Cortex of kidney (tissue), 1 donor: ENCODE measurements around the gene FN3KRP.
"Not testable (repeated sequence)": the region's sequence is repeated elsewhere in the genome, so short reads cannot be mapped to it uniquely, and the experiment has no call there.

Source experiments
- DNase-seq: peaks from one replicate; lab custom pipeline; 2025; lab: John Stamatoyannopoulos, UW

Gene FN3KRP

DNA sequence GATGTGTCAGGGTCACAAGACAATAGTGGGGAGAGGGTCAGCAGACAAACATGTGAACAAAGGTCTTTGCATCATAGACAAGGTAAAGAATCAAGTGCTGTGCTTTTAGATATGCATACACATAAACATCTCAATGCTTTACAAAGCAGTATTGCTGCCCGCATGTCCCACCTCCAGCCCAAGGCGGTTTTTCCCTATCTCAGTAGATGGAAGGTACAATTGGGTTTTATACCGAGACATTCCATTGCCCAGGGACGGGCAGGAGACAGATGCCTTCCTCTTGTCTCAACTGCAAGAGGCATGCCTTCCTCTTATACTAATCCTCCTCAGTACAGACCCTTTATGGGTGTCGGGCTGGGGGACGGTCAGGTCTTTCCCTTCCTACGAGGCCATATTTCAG, 28.2 kb downstream of the FN3KRP start:
- DNase-seq: not testable (repeated sequence)

DNA sequence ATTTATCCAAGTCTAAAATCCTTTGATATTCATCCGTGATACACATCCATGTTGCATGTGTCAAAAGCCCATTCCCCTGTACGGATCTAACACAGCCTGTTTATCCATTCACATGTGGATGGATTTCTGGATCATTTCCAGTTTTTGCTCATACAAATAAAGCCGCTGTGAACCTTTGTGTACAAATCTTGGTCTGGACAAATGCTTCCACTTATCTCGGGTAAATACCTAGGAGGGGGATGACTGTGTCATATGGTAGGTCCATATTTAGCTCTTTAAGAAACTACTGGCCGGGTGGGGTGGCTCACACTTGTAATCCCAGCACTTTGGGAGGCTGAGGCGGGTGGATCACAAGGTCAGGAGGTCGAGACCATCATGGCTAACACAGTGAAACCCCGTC, 29.0 kb downstream of the FN3KRP start:
- DNase-seq: no peak

DNA sequence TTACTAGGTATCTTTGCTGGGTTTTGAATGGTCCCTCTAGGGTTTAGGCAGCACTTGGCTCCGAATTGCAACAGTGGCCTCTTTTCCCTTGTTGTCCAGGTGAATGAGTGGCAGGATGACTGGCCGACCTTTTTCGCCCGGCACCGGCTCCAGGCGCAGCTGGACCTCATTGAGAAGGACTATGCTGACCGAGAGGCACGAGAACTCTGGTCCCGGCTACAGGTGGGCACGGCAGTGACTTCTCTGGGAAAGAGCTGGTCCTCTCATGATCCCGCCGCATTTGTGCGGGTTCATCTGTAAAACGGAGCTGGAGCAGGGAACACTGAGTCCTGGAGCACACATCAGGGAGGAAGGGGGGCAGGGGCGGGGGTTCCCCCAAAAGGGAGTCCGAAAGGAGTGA, 32.2 kb downstream of the FN3KRP start:
- no peak for DNase-seq

DNA sequence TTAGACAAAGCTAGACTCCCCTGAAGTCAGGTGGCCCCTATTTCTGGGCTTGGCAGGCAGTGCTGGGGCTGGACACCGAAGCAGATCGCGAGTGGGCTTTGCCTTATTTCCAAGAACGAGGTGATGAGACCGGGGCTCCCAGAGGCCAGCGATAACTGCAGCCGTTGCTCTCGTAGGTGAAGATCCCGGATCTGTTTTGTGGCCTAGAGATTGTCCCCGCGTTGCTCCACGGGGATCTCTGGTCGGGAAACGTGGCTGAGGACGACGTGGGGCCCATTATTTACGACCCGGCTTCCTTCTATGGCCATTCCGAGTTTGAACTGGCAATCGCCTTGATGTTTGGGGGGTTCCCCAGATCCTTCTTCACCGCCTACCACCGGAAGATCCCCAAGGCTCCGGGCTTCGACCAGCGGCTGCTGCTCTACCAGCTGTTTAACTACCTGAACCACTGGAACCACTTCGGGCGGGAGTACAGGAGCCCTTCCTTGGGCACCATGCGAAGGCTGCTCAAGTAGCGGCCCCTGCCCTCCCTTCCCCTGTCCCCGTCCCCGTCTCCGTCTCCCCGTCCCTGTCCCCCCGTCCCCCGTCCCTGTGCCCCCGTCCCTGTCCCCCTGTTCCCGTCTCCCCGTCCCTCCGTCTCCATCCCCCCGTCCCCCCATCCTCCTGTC, 33.9 kb downstream of the FN3KRP start:
- DNase-seq: no peak

DNA sequence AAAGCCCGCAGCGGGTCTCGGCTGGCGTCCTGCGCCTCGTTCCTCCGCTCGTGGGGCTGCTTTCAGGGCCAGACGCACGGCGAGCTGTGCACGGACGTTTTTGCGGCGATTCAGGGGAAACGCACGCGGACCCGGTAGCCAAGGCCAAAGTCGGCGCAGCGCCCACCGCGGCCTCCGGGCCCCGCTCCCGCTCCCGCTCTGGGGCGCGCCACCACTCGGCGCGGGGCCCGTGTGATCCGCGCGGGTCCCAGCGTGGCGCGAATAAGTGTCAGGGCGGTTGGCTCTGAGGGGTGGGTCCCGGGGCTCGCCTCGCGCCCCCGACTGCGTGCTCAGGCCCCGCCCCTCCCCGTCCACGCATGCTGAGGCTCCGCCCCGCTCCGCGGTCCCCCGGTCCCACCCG, 34.7 kb downstream of the FN3KRP start:
- no peak for DNase-seq

DNA sequence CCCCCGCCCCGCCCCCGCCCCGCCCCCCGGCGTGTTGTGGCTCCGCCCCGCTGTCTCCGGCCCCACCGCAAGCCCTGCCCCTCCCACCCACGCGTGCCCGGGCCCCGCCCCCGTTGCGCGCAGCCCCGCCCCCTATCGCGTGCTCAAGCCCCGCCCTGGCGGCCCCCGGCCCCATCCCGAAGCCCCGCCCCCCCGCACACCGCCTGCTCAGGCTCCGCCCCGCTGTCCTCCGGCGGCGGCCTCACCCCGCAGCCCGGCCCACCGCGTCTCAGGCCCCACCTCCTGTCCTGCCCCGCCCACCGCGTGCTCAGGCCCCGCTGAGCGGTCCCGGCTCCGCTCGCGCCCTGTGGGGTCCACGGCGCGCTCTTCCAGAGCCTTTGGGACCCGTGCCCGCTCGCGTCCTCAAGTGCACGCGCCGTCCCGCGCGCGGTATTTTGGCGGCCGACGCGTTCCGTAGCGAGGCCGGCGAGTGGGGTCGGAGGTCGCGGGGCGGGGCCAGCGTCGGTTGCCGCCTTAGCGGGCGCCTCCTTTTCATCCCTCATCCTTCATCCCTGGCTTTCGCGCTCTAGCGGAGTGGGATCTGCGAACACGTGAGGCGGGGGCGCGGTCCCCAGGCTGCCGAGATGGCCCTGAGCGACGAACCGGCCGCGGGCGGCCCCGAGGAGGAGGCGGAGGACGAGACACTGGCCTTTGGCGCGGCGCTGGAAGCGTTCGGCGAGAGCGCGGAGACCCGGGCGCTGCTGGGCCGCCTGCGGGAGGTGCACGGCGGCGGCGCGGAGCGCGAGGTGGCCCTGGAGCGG, 35.3 kb downstream of the FN3KRP start, which contains the start of gene TBCD:
TBCD (plus strand) TSS at position 495 of the 800 bp plus-strand sequence; CDS start at position 624, 129 bp downstream.
- DNase-seq: no peak

DNA sequence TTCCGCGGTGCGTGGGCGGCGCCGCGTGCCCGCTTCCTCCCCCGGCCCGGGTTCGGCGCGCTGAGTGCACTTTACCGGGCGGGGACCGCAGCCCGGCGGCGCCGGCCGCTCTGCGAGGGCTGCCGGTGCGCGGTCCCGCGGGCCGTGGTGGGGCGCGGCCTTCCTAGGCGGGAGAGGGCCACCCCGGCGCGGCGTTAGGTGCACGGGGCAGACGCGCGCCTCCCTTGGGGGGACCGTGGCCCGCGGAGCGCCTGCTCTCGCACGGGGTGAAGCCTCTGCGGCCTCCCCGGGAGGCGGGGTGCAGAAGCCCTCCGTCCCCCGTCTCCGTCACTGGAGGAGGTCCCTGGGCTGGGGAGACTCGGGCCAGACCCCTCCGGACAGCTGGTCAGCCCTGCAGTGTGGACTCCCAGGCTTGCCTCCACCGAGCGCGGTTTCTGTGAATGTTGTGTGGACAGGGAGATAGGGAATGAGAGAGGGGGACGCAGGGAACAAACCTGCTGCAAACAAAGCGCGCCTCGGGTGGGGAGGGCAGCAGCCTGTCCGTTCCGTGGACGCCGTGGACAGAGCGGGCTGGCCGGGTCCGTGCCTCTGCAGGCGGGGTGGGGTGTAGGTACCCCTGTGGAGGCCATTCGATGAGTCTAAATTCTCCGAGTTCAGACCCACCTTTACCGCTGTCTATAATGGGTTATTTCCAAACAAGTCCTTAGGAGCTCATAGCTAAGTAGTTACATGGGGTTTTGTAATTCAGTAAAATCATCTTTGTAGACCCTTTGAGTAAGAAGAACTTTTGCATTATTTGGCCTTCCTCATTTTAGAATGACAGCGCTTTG, 36.1 kb downstream of the FN3KRP start:
- no peak for DNase-seq

DNA sequence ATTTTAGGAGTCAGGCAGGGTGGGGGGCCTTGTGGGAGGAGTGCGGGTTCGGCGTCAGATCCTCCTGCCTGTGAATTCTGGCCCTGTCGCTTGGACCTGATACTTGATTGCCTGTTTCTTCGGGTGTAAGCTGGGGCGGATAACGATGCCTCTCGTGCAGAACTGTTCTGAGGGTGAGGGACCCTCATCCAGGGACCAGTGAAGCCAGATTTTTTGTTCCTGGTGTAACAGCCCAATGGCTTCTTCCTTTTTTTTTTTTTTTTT, 36.6 kb downstream of the FN3KRP start:
- no peak for DNase-seq

DNA sequence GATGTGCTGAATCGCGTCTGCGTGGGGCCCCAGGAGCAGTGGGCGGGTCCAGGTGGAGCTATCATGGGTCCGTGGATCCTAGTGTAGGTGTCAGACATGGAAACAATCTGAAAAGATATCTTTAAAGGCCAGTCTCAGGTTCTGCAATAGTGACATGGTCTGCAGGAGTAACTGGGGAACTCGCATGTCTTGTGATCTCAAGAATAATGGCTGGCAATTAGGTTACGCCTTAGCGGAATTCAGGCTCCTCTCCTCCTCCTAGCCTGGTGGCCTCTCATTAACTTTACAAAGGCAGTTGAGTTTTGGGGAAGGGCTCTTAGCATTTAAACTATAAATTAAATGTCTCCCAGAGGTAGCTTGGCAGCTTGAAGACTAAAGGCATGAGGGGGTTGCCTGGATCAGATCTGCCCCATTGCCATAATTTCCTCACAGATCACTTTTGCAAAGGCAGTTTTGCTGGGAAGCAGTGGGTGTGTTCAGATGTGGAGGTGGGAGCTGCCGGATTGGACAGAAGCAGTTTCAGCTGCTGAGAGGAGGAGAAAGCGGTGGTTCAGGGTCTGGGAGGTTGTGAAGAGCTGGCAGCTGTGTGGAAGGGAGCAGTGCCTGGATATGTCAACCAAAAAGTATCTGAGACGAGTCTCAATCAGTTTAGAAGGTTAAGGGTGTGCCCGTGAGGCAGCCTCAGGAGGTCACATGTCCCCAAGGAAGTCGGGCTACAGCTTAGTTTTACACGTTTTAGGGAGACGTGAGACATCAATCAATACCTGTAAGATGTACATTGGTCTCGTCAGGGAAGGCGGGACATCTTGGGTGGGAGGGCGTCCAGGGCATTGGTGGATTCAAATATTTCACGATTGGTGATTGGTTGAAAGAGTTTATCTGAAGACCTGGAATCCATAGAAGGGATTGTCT, 38.0 kb downstream of the FN3KRP start:
- DNase-seq: no peak

DNA sequence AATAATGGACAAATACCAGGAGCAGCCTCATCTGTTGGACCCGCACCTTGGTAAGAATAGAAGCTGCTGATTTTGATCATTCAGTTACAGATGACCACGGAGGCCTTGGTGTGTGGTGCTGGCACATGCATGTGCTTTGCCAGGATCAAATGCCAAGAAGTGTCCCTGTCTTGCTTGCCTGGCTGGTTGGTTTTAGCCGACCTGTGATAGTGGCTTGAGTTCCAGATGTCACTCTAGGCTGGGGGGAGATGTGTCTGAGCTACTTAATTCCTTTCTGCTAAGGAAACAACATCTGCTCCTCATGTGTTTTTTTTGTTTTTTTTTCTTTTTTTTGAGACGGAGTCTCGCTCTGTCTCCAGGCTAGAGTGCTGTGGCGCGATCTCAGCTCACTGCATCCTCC, 39.7 kb downstream of the FN3KRP start:
- DNase-seq: no peak

DNA sequence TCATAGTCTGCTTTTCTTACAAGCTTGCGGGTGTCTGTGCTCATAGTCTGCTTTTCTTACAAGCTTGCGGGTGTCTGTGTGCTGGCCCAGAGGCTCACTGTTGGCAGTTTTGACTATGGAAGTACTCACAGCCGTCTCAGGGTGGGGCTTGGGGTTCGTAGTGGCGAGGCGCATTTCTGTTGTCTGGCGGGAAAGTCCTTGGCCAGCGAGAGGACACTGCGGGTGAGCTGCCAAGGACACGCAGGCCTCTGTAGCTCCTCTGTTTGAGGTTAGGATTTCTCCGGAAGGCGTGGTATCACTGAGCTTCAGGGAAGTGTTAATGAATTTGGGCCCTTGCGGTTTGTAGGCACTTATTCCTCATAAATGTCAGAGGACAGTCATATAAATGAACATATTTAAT, 48.9 kb downstream of the FN3KRP start:
- DNase-seq: no peak

DNA sequence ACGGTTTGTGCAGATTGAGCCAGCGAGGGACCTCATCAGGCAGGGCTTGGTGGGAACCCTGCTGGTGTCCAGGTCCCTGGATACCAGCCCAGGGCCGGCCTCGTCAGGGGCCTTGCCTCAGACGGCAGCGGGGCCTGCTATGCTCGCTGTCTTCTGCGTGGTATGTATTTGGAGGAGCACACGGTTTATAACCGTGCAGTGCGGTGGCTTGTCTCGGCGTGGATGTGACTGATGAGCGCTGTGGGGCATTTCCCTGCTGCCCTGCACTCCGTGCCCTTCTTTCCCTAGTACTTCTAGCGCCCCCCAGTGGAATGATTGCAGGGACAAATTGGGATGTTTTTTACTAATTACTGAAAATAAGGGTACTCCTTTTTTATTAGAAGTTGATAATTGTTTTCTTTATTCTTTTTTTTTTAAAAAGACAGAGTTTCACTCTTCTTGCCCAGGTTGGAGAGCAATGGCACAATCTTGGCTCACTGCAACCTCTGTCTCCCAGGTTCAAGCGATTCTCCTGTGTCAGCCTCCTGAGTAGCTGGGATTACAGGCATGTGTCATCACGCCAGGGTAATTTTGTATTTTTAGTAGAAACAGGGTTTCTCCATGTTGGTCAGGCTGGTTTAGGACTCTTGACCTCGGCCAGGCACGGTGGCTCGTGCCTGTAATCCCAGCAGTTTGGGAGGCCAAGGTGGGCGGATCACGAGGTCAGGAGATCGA, 50.7 kb downstream of the FN3KRP start:
- no peak for DNase-seq

DNA sequence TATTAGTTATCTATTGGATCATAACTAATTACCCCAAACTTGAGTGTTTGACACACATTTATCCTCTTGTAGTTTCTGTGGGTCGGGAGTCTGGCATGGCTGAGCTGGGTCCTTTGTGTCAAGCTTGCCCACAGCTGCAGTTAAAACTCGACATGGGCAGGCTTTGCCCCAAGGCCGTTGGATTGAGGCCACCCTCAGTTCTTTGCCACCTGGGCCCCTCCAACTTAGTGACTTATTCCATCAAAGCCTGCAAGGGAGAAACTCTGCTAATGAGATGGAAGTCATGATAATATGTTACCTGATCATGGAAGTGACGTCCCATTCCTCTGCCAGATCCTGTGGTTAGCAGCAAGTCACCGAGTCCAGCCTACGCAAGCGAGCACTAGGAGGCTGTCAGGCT, 52.5 kb downstream of the FN3KRP start:
- no peak for DNase-seq

DNA sequence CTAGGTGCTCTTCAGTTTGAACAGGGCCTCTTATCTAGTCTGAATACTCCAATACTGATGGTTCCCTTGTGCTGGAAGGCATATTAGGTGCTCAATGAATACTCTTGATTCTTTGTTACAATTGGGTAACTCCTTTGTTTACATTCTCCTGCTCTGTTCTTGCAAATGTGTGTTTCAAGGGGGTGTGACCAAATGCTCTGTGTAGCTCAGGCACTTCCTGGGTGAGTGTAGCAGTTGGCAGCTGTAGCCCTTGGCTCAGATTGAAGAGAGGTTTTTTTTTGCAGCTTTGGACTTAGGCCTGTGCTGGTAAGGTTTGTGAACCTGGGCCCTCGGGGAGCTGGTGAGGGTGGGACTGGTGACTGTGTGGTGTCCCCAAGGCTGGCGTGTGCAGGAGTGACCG, 55.5 kb downstream of the FN3KRP start:
- no peak for DNase-seq

DNA sequence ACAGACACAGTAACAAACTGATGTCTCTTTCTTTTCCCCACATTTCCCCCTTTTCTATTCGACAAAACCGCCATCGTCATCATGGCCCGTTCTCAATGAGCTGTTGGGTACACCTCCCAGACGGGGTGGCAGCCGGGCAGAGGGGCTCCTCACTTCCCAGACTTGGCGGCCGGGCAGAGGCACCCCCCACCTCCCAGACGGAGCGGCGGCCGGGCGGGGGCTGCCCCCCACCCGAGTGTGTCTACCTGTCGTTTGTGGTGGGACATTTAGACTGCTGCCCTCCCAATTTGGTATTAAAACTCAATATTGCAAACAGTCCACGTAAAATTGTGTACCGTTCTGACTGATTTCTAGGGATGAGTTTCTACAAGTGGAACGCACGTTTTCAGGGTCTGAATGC, 58.0 kb downstream of the FN3KRP start:
- not testable (repeated sequence) for DNase-seq

DNA sequence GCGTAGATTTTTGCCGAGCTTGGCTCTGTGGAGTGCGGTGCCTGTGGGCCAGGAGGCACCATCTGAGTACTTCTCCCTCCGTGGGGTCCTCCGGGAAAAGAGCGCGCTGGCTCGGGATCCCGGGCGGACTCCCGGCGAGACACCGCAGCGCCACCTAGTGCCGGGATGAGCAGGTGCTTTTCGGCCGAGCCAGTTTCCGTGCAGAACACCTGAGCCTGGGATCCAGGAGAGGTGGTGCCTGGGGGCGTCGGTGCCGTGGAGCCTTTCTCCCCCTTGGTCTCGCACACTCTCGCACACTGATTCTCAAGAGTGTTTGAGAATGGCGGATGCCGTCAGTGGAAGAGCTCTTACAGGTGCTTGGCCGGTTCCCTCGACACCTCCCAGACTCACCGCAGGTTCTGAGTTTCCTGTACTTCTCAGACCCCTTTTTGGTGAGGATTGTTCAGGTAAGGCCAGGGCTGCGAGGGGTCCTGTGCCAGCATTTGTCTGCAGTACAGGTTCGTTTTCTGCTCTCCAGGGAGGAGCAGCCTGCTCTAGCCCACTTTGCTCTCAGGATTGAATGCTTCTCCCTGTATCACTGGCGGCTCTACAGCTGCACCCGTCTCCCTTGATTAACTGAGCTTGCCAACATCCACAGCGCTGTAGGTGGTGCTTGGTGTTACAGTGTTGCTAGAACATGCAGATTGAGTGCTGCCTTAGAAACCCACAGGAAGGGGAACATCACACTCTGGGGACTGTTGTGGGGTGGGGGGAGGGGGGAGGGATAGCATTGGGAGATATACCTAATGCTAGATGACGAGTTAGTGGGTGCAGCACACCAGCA, 58.7 kb downstream of the FN3KRP start:
- no peak for DNase-seq

DNA sequence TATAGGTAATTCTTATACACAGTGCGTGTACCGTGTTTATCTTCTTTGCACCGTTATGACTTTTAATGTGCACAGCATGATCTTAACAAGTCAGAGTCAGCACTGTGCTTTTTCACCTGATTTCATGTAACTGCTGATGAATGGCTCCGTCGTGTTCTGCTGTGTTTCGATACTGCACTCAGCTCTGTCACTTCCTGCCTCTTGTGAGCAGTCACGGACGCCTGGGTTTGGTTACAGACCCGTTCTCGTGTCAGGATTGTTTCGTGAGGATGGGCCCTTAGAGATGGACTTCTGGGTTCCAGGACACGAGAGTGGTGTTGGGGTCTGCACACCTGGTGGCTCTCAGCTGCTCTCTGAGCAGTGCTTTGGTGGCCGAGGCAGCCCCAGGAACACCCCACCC, 59.9 kb downstream of the FN3KRP start:
- no peak for DNase-seq
